Tibial nerve (tissue), 4 donors: Measurements from ENCODE around the gene SAMMSON. TPM values are rescaled to one million over a fixed set of nuclear protein-coding genes. Genes with fewer than 3 reads are reported as not detected.

ENCODE experiments used
- DNase-seq, 2 donors: peaks; one replicate each; pipeline ENCODE4 v3.0.0-alpha.2; 2019; ENCODE audit warnings: low spot score in 2 of 2
- H3K27ac ChIP-seq, 4 donors: fragments of 200-600 bp; sonication (generic) in 3 of 4; one replicate each; pipeline ENCODE4 v1.5.1; 2017 to 2019; ENCODE audit warnings: mild to moderate bottlenecking in 1 of 4
- H3K27me3 ChIP-seq, 2 donors: fragments of 200-600 bp; sonication (generic) in 1 of 2; one replicate each; pipeline versions ENCODE4 v1.5.1 to v1.6.0; 2017 to 2019
- H3K36me3 ChIP-seq, 3 donors: fragments of 200-600 bp; sonication (generic); one replicate each; pipeline ENCODE4 v1.5.1; 2018 to 2019
- H3K4me1 ChIP-seq, 4 donors: fragments of 200-600 bp; sonication (generic) in 3 of 4; one replicate each; pipeline ENCODE4 v1.5.1; 2017 to 2019
- H3K4me3 ChIP-seq, 4 donors: fragments of 200-600 bp; sonication (generic) in 3 of 4; one replicate each; pipeline ENCODE4 v1.5.1; 2017 to 2019; ENCODE audit warnings: mild to moderate bottlenecking in 1 of 4, moderate library complexity in 1 of 4
- H3K9me3 ChIP-seq, 4 donors: fragments of 200-600 bp; sonication (generic) in 3 of 4; one replicate each; pipeline ENCODE4 v1.5.1; 2017 to 2019
- CTCF ChIP-seq, 5 experiments: fragments of 200-600 bp in 3 of 5; fragments of 450-650 bp in 2 of 5; sonication (generic) in 3 of 5; IDR thresholded peaks; one replicate each; pipeline ENCODE4 v1.5.1; 2016 to 2019; ENCODE audit warnings: antibody characterized with exemption in 5 of 5, mild to moderate bottlenecking in 3 of 5, moderate library complexity in 2 of 5
- EP300 ChIP-seq, 2 donors: sonication (generic); formaldehyde crosslinking; IDR thresholded peaks; one replicate each; pipeline ENCODE4 v1.6.1; 2017; ENCODE audit warnings: antibody characterized with exemption in 2 of 2, mild to moderate bottlenecking in 1 of 2
- POLR2A ChIP-seq, 2 donors: fragments of 450-650 bp; IDR thresholded peaks; one replicate each; pipeline ENCODE4 v1.6.1; 2017; ENCODE audit warnings: antibody characterized with exemption in 2 of 2, mild to moderate bottlenecking in 2 of 2, moderate library complexity in 2 of 2
- WGBS, 2 donors: methylation state at CpG; one replicate each; pipeline ENCODE4 v1.1.5; 2018; 5-methylcytosine and 5-hydroxymethylcytosine counted together
- total RNA-seq, 4 donors: library from RNA; depleted of rRNA; stranded (reverse); fragments of >200 nt; gene quantifications; one replicate each; pipeline ENCODE4 v1.1.0, GENCODE V29; 2016

SAMMSON gene
- total RNA-seq, 4 donors from 2014 or later, result 2.1 to 3.1 (median 2.3) TPM

DNA sequence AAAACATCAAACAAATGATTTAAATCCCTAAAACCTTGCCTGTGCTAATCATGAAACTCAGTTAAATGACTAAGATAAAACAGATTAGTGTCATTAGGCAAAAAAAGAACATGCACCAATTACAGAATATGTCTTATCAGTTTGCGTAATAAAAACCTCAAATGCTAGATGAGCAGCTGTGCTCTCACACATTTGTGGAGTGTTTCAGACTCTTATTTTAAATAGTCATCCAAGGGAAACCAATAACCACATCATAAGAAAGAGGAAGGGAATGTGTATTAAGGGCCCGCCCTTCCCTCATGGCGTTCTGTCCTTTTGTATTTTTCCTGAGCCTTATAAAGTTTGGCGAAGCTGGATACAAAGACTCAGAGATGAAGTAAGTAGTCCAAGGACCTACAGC lies 6.6 kb downstream of the SAMMSON start:
- WGBS, 2 donors, result 82 to 84% methylated on average over 4 of the region's 4 CpGs
- TF ChIP-seq POLR2A (IDR thresholded peaks at IDR 0.05), result no peak
- TF ChIP-seq CTCF (IDR thresholded peaks at IDR 0.05), result no peak
- no peak for TF ChIP-seq EP300 (IDR thresholded peaks at IDR 0.05)
- no peaks in the 10 kb centered on the region for H3K36me3 ChIP-seq
- no peak overlapping the region for H3K27ac ChIP-seq
- H3K9me3 ChIP-seq, result peaks cover 0 to 6% (median 0%) of the 10 kb centered on the region in 4 donors
- DNase-seq, result no peak
- H3K4me3 ChIP-seq, result no peak overlapping the region
- H3K4me1 ChIP-seq, result no peaks in the 10 kb centered on the region
- no peaks in the 10 kb centered on the region for H3K27me3 ChIP-seq

GRCh38 chr3:70010346-70010745 lies 10.8 kb downstream of the SAMMSON start:
- TF ChIP-seq CTCF (IDR thresholded peaks at IDR 0.05) (no peak), POLR2A (IDR thresholded peaks at IDR 0.05) (no peak), EP300 (IDR thresholded peaks at IDR 0.05) (no peak)
- Histone ChIP-seq H3K36me3 (no peaks in the 10 kb centered on the region), H3K27me3 (no peaks in the 10 kb centered on the region), H3K9me3 (peaks cover 0 to 6% (median 0%) of the 10 kb centered on the region in 4 donors), H3K4me3 (no peak overlapping the region), H3K4me1 (no peaks in the 10 kb centered on the region), H3K27ac (no peak overlapping the region)
- DNase-seq, result no peak
- 79 to 93% methylated on average over 2 of the region's 2 CpGs for WGBS, 2 donors

DNA sequence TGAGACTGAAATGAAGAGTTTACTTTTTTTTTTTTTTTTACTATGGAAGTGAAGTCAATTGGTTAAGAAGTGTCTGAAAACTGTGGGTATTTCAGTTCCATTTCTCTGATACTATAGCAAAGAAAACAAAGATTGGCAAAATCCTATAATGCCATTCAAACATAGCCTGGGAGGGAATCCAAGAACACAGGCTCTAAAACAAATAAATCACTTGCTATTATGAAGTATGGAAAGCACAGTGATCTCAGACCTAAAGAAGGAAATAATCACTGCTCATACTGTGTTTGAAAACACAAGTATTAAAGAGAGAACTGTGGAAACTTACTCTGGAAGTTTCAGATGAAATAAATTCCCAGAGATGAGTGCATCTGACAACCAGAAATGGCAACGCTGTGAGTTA lies 12.0 kb downstream of the SAMMSON start:
- no peak overlapping the region for H3K4me3 ChIP-seq
- no peak for DNase-seq
- no peak for TF ChIP-seq POLR2A (IDR thresholded peaks at IDR 0.05)
- no peak for TF ChIP-seq EP300 (IDR thresholded peaks at IDR 0.05)
- no peak for TF ChIP-seq CTCF (IDR thresholded peaks at IDR 0.05)
- H3K4me1 ChIP-seq, result no peaks in the 10 kb centered on the region
- peaks cover 0 to 6% (median 0%) of the 10 kb centered on the region in 4 donors for H3K9me3 ChIP-seq
- H3K27ac ChIP-seq, result peak overlapping the region in 1 of 4 donors; percentile 20
- 30 to 47% methylated on average over 1 of the region's 1 CpG for WGBS, 2 donors
- no peaks in the 10 kb centered on the region for H3K27me3 ChIP-seq
- H3K36me3 ChIP-seq, result no peaks in the 10 kb centered on the region

DNA sequence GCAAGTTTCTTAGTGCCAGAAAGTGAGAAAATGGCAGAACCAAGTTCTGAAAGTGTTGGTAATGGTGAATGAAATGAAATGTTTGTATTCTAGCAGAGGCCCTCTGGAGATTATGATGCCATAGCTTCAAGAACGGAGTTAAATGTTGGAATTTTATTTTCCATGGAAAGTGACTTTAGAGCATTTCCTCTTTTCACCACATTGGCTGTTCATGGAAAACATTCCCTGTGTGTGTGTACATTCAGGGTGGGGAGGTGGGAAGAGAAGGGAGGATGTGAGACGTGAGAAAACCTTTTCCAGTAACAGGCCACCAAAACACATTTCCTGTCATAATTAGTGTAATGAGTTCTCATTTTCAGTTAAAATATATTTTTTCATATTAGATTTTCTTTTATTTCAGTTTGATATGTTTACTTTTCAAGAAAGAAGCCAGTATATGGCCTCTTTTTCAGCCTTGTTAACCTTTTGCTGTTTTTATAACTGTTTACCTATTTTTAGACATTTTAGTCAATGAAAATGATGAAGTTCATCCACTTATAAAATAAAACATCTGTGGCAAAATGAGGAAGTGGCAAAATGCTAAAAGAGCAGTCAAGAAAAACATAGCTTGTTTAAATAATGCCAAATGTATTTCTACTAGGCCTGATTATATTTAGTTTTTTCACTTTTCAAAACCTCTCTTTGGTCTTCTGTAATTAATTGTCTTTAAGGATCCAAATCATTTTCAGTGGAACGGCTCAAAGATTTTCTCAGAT lies 21.6 kb downstream of the SAMMSON start:
- H3K4me3 ChIP-seq, result no peak overlapping the region
- peaks cover 0 to 14% (median 0%) of the 10 kb centered on the region in 4 donors for H3K4me1 ChIP-seq
- no peaks in the 10 kb centered on the region for H3K27me3 ChIP-seq
- DNase-seq, result no peak
- TF ChIP-seq POLR2A (IDR thresholded peaks at IDR 0.05) (no peak), CTCF (IDR thresholded peaks at IDR 0.05) (no peak), EP300 (IDR thresholded peaks at IDR 0.05) (no peak)
- H3K36me3 ChIP-seq, result no peaks in the 10 kb centered on the region
- 42 to 44% methylated on average over 3 of the region's 3 CpGs for WGBS, 2 donors
- no peak overlapping the region for H3K27ac ChIP-seq
- H3K9me3 ChIP-seq, result no peaks in the 10 kb centered on the region

DNA sequence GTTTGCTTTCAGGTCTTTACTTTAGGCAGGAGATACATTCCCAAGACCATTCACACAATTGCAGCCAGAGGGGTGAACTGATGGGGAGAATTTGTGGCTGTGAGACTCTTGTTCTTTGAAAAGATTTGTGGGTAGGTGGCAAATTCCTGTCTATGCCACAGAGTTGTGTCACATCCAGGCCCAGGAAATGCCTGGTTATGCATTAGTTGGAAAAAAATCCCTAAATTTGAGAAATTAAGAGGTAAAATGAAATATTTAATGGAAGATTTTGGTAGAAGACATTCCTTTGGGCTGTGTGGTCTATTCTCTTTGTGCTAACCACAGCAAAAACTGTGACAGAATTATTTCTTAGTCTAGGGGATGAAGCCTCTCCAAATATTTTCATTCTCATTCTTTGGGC lies 28.8 kb downstream of the SAMMSON start:
- H3K27ac ChIP-seq, result no peak overlapping the region
- no peak for DNase-seq
- no peaks in the 10 kb centered on the region for H3K36me3 ChIP-seq
- no peaks in the 10 kb centered on the region for H3K9me3 ChIP-seq
- H3K4me1 ChIP-seq, result no peaks in the 10 kb centered on the region
- no peak overlapping the region for H3K4me3 ChIP-seq
- no peak for TF ChIP-seq EP300 (IDR thresholded peaks at IDR 0.05)
- no peak for TF ChIP-seq CTCF (IDR thresholded peaks at IDR 0.05)
- no peak for TF ChIP-seq POLR2A (IDR thresholded peaks at IDR 0.05)
- H3K27me3 ChIP-seq, result no peaks in the 10 kb centered on the region
